ENCODE measurements around the gene ZNF804A. TPM values are rescaled to one million over a fixed set of nuclear protein-coding genes. Genes with fewer than 3 reads are reported as not detected.

ZNF804A gene
- total RNA-seq (2013): 1.8 TPM
- polyA plus RNA-seq (1 to 10 TPM in 2 of 3 donors, under 1 TPM in 1; 0.83 to 3.7 (median 1.8) TPM), polyA minus RNA-seq (4.3 and 5.8 TPM in 2 replicates), total RNA-seq (2.4 to 14.2 (median 3.7) reads per million in 11 experiments)

DNA sequence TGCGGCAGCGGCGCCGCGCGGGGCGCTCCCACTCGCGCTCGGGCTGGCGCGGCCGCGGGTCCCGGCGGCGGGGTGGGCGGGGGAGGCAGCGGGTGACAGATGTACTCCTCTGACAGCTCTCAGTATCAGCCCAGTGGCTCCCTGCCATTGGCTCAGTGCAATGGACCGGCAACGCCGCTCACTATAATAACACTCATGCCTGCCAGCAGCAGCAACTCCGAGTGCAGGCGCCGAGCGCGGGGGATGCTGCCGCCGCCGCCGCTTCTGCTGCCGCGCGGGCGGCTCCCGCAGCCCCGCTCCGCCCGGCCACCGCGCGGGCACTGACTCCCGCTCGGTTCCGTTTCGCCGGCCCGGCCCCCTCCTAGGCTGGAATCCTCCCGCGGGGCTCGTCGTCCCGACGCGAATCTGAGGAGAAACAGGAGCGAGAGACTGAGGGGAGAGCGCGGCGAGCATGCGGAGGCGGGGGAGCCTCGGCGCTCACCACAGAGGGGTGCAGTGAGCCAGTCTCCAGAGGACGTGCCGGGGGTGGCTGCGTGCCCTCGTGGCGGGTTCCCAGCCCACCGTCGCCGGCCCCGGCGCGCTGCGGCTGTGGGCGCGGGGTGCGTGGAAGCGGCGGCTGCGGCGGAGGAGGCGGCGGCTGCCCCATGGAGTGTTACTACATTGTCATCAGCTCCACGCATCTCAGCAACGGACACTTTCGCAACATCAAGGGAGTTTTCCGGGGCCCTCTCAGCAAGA lies at the start of gene ZNF804A:
TSS of gene ZNF804A (plus strand) at position 214 of the 738 bp plus-strand sequence. CDS start at position 645, 431 bp downstream.
- no peaks in the 10 kb centered on the region for H3K9me3 ChIP-seq (replicated peaks in 1 of 2; ENCODE audit: control insufficient read depth in 1 of 2, insufficient read depth in 1 of 2, low read length in 2 of 2)
- Mint-ChIP-seq H3K4me3 (peak within 1 kb of the TSS; percentile 87 to 92), H3K4me1 (peaks cover 40% of the 10 kb centered on the region), H3K27ac (peak within 1 kb of the TSS; percentile 97 to 100 (median 99)), H3K36me3 (peaks cover 10 to 12% of the 10 kb centered on the region in 2 donors), H3K27me3 (ENCODE audit: low read depth in 3 of 3) (peaks cover 0 to 4% (median 0%) of the 10 kb centered on the region in 3 donors), H3K9me3 (peaks cover 0 to 4% (median 0%) of the 10 kb centered on the region in 7 donors)
- H3K79me2 ChIP-seq (ENCODE audit: insufficient read depth, low read length): peaks cover 76% of the 10 kb centered on the region
- H2AFZ ChIP-seq (ENCODE audit: insufficient read depth, low read depth, low read length, poor library complexity, severe bottlenecking): peak within 1 kb of the TSS; percentile 63
- peak within 1 kb of the TSS; percentile 66 to 98 (median 96) for H3K4me3 ChIP-seq (replicated peaks in 1 of 3; ENCODE audit: low read depth in 2 of 3, low read length in 3 of 3)
- intact Hi-C loops (cut with micrococcal nuclease): loop anchor here (5.0 kb wide), 1 partner anchor 36 kb away; no protein-coding TSS in a partner anchor
- H3K9ac ChIP-seq (ENCODE audit: insufficient read depth, low read length, poor library complexity, severe bottlenecking): peak within 1 kb of the TSS; percentile 100
- DNase-seq: peak; percentile 93 to 96 (median 95)
- H3K4me2 ChIP-seq (replicated peaks; ENCODE audit: extremely low read depth, low read length, poor library complexity, severe bottlenecking): peak within 1 kb of the TSS; percentile 86
- WGBS (ENCODE audit: insufficient coverage): under 1% methylated on average over 83 of the region's 88 CpGs
- H3K36me3 ChIP-seq (replicated peaks in 1 of 2; ENCODE audit: control insufficient read depth in 1 of 2, insufficient read depth in 2 of 2, low read length in 2 of 2): peaks cover 11 to 22% of the 10 kb centered on the region in 2 donors
- H4K20me1 ChIP-seq (ENCODE audit: insufficient read depth, low read length): peaks cover 3% of the 10 kb centered on the region
- H3K4me1 ChIP-seq (ENCODE audit: control insufficient read depth in 1 of 2, insufficient read depth in 2 of 2, low read length in 2 of 2): peaks cover 27 to 50% of the 10 kb centered on the region in 2 donors
- TF ChIP-seq, protein P1, sequence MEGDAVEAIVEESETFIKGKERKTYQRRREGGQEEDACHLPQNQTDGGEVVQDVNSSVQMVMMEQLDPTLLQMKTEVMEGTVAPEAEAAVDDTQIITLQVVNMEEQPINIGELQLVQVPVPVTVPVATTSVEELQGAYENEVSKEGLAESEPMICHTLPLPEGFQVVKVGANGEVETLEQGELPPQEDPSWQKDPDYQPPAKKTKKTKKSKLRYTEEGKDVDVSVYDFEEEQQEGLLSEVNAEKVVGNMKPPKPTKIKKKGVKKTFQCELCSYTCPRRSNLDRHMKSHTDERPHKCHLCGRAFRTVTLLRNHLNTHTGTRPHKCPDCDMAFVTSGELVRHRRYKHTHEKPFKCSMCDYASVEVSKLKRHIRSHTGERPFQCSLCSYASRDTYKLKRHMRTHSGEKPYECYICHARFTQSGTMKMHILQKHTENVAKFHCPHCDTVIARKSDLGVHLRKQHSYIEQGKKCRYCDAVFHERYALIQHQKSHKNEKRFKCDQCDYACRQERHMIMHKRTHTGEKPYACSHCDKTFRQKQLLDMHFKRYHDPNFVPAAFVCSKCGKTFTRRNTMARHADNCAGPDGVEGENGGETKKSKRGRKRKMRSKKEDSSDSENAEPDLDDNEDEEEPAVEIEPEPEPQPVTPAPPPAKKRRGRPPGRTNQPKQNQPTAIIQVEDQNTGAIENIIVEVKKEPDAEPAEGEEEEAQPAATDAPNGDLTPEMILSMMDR (IDR thresholded peaks at IDR 0.05): no peak
- H3K27ac ChIP-seq (ENCODE audit: low read depth in 1 of 2, low read length in 2 of 2): peak within 1 kb of the TSS; percentile 97
- no peaks in the 10 kb centered on the region for H3K27me3 ChIP-seq (ENCODE audit: control insufficient read depth in 2 of 2, insufficient read depth in 2 of 2, low read length in 2 of 2)

DNA sequence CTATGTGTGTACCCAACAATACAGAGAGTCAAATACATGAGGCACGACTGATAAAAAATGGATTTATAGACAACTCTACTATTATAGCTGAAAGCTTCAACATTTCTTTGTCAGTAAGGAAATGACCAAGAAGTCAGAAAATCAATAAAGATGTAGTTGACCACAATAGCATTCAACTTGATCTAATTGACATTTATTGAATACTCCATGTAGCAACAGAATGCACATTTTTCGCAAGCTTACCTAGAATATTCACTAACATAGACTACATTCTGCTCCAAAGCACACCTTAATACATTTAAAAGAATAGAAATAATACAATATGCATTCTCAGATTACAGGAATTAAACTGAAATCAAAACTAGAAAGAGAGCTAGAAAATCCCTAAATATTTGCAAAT lies 49.2 kb upstream of the ZNF804A start:
- Histone ChIP-seq H3K9me3 (replicated peaks in 1 of 2; ENCODE audit: control insufficient read depth in 1 of 2, insufficient read depth in 1 of 2, low read length in 2 of 2) (no peaks in the 10 kb centered on the region), H2AFZ (ENCODE audit: insufficient read depth, low read depth, low read length, poor library complexity, severe bottlenecking) (no peak overlapping the region), H3K27me3 (ENCODE audit: control insufficient read depth in 2 of 2, insufficient read depth in 2 of 2, low read length in 2 of 2) (no peaks in the 10 kb centered on the region), H4K20me1 (ENCODE audit: insufficient read depth, low read length) (no peaks in the 10 kb centered on the region), H3K9ac (ENCODE audit: insufficient read depth, low read length, poor library complexity, severe bottlenecking) (no peak overlapping the region), H3K79me2 (ENCODE audit: insufficient read depth, low read length) (no peaks in the 10 kb centered on the region), H3K36me3 (replicated peaks in 1 of 2; ENCODE audit: control insufficient read depth in 1 of 2, insufficient read depth in 2 of 2, low read length in 2 of 2) (no peaks in the 10 kb centered on the region), H3K4me3 (replicated peaks in 1 of 3; ENCODE audit: low read depth in 2 of 3, low read length in 3 of 3) (no peak overlapping the region), H3K4me2 (replicated peaks; ENCODE audit: extremely low read depth, low read length, poor library complexity, severe bottlenecking) (no peak overlapping the region), H3K27ac (ENCODE audit: low read depth in 1 of 2, low read length in 2 of 2) (no peak overlapping the region), H3K4me1 (ENCODE audit: control insufficient read depth in 1 of 2, insufficient read depth in 2 of 2, low read length in 2 of 2) (no peaks in the 10 kb centered on the region)
- intact Hi-C loops (cut with micrococcal nuclease): no loop called here
- TF ChIP-seq, protein P1 (IDR thresholded peaks at IDR 0.05): no peak
- Mint-ChIP-seq H3K9me3 (peaks cover 0 to 3% (median 2%) of the 10 kb centered on the region in 7 donors), H3K27ac (no peak overlapping the region), H3K36me3 (no peaks in the 10 kb centered on the region), H3K4me1 (peaks cover 4% of the 10 kb centered on the region), H3K4me3 (no peak overlapping the region), H3K27me3 (ENCODE audit: low read depth in 3 of 3) (peaks cover 0 to 2% (median 0%) of the 10 kb centered on the region in 3 donors)
- no peak for DNase-seq
- 100% methylated on average over 1 of the region's 2 CpGs for WGBS (ENCODE audit: insufficient coverage)

Measured in CD14-positive monocyte (primary cell).